ENCODE results near the gene ACBD6.

- TF ChIP-seq ZNF639 (tag by site-specific recombination; IDR thresholded peaks at IDR 0.05) (no peak), CTCF (tag by site-specific recombination; IDR thresholded peaks at IDR 0.05) (no peak), BCL11B (tag by site-specific recombination; IDR thresholded peaks at IDR 0.05; ENCODE audit: low read depth) (no peak), ZBTB49 (tag by site-specific recombination; IDR thresholded peaks at IDR 0.05; ENCODE audit: low read depth) (no peak), ZBTB17 (tag by site-specific recombination; IDR thresholded peaks at IDR 0.05) (no peak), ZNF274 (IDR thresholded peaks at IDR 0.05; ENCODE audit: low read length) (no peak), ZNF274 (tag by site-specific recombination; IDR thresholded peaks at IDR 0.05; ENCODE audit: borderline replicate concordance) (no peak), YY1 (tag by site-specific recombination; IDR thresholded peaks at IDR 0.05) (no peak), SETDB1 (IDR thresholded peaks at IDR 0.05; ENCODE audit: insufficient read length, low read length) (no peak), ZNF114 (tag by site-specific recombination; IDR thresholded peaks at IDR 0.05) (no peak), ZIC2 (tag by site-specific recombination; IDR thresholded peaks at IDR 0.05) (no peak), ZBTB10 (tag by site-specific recombination; IDR thresholded peaks at IDR 0.05) (no peak)
Measured at GRCh38 chr1:180510882-180511281, 8.5 kb upstream of the ACBD6 start.

All from HEK293 (cell line).